Measurements from ENCODE around the gene LHFPL3.

LHFPL3 gene

DNA sequence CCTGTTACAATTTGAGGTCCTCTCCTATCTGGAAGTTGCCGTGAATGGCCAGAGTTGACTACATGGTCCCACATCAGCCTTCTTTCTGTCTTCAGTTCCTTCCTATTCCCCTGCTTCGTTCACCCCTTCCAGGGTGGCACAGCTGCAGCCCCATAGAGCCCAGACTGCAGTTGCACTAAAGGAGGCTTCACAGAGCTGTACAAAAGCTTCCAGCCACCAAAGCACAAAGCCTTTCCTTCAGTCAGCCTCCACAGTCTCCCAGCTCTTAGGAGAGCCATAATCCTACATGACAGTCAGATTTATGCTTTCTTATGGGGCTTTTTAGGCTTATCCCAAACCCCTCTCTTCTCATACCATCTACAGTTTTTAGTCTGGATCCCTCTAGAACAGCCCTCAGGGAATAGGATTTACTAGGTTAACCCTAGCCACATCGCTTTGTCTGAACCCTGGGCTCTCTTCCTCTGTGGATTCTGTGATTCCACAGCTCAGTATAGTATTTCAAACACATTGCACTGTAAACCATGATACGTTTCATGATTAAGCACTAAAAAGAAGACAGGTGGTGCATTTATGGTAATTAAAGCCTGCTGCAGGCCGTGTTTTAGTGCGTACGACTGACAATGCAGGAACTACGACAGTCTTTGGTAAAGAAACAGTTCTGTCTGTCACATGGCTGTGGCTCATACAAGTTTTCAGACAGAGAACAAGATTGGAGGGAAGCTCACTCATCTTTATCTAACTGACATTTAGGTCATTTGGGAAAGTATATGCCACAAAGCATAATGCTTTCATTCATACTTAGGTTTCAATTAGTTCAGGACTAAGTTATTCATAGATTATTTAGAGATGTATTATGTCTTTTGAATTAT, 477.3 kb downstream of the LHFPL3 start:
- no peak for DNase-seq

DNA sequence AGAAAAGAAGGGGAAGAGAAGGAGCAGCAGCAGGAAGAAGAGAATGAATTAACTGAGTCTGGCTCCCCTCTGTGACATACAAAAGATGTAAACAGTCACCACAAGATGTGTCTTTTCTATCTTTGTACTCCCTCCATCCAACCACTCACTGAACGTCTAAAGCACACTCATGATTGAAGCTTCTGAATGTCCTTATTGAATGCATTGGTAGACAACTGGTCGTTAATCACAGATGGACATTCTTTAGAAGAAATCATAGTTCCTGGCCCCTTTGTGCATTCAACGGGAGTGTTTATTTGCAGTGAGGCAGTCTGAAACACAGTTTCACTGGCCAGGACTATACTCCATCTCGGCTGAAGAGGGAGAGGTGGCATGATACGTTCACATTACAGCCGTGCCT, 479.3 kb downstream of the LHFPL3 start:
- DNase-seq = no peak

DNA sequence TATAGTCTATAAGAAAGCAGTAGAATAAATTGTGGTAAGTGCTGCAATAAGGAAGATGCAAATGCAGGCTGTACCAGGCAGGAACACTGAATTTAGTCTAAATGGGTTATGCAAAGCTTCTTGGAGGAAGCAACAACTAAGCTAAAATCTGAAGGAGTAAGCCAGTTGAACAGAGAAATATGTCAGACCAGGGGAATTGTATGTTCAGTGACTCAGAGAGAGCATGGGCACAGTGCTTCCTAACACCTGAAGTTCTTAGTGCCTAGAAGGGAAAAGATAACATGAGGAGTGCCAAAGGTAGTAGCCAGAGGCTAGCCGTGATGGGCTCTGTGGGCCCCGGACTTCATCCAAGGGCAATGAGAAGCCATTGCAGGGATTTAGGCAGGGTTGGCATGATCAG, 481.5 kb downstream of the LHFPL3 start:
- no peak for DNase-seq

DNA sequence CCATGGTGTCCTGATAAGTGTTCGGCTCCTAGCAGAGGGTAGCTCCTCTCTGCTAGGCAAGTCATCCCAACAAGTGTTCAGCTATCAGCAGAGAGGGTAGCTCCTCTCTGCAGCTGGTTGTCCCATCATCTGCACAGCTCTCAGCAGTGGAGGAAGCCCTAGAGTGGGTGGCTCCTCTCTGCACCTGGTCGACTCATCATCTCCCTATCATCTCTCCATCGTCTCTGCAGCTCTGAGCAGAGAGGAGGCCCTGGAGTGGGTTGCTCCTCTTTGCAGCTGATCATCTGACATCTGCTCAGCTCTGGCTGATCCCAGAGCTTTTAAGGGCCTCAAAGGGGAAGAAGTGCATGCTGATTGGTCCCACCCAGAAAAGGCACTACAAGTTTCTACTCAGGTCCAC, 485.7 kb downstream of the LHFPL3 start:
- DNase-seq = no peak

DNA sequence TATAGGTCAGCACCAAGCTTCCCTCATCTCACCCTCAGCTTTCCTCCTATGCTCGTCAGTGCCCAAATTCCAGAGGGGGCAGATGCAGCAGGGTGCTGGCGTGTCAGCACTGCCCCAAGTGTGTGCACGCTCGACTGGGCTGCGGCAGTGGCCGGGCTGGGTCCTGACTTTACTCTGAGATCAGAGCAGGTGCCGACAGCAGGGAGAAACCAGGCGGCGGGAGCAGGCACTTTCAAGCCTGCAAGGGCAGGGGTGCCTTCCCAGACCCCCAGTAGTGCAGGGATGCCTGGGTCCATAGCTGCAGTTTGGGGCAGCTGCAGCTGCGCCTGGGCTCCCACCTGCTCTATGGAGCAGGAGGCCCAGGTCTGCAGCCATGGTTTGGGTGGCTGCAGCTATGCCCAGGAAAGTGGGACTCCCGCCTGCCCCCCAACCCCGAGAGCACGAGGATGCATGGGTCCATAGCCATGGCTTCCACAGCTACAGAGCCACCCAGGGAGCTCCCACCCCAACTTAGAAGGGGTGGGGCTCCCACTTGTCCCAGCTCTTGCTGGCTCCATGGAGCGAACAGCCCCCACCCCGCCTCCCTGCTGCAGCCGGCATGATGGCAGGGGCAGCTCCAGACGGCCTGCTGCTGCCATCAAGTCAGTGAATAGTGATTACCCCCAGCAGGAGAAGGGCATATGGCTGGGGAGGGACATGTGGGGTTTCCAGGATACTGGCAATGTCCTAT, 486.4 kb downstream of the LHFPL3 start:
- DNase-seq = no peak

DNA sequence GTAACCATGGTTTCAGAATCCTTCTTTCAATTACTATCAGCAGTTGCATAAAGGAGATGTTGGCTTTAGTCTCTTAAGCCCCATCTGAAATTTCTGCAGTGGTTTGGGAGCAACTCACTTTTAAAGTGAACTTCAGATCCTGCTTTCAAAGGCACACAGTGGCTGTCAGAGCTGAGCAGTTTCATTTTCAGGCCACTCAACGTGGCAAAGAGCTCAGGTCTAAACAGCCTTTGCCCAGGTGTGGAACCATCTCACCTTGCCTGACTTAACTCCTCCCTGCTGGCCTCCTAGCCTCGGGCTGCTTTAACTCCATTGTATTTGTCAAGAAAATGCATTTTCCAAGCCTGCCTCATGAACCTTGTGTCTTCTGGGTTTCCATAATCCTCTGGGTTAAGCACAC, 488.1 kb downstream of the LHFPL3 start:
- no peak for DNase-seq

DNA sequence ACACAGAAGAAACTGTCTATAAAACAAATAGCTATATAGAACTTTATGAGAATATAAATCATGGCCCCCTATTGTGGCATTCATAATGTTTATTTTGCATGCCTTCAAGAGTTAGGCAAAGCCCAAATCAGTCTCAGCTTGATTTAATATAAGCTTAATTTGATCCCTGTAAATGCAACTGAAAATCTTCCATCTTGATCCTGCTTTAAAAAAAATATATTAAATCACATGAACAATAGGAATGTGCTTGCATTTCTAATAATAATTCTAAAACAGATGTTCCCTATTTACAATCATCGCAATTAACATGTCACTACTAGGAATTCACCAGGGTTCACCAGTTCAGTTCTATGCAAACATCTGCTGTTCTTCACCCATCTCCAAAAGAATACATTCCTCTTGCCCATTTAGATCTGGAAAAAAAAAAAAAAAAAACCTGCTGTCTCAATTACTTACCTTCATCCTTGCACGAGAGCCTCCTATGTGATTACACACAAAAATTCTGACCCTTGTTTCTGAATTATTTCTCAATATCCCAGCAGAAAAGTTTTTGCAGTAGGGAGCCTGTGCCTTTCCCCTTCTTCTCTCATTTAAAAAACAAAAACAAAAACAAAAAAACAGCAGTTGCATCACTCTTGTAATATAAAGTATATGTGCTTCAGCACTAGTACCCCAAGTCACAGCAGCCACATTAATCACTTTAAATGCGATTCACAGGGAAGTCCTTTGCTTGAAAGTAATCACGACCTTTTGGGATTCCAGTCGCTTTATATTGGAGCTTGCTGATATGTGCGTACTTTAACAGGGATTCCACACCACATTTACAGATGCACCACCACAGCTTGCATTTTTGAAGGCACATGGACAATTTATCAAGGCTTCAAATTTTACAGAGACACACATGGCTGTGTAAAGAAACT, 490.8 kb downstream of the LHFPL3 start:
- DNase-seq = no peak

DNA sequence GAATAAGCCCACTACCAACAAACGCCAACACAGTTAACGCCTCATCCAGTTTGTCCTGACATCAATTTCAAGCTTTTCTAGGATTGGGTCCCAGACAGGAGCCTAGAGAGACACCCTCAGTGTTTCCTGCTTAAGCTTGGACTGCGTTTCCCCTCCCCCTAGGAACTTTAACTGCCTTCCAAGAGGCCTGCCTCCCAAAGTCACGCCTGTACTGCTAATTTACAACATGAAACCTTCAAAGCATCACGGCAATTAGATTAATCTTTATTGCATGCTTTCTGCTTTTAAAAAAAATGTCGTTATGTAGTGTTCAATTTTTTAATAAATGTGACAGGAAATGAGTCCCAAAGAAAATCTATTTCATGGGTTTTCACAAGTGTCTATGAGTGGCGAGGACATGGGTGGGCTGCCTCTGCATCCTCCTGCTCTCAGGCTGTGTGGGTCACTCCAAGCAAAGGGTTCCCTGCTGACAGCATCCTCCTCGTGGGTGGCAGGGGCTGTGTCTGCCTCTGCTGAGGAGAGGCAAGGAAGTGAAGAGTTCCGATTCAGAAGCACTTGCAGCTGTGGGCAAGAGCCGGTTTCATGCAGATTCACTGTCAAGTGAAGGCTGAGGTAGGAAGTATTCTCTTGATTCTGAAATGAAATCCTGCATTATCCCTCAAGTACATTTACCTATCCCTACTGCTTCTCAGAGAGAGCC, 492.6 kb downstream of the LHFPL3 start:
- DNase-seq = no peak

DNA sequence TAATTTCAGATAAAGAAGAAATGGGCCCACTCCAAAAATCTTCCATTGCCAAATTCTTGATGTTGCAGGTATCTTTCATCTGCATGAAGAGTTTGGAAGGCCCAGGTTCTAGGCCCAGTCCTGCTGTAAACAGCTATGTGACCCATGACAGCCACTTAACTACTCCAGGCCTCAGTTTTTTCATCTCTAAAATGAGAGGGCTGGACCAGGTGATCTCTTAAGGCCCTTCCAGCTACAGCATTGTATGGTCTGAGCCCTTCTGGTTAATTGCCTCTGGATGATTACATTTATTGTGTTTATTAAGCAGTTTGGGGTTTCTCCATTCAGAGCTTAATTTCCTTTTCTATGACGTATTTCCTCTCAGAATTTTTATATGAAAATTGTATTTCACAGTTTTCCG, 494.8 kb downstream of the LHFPL3 start:
- DNase-seq = no peak

DNA sequence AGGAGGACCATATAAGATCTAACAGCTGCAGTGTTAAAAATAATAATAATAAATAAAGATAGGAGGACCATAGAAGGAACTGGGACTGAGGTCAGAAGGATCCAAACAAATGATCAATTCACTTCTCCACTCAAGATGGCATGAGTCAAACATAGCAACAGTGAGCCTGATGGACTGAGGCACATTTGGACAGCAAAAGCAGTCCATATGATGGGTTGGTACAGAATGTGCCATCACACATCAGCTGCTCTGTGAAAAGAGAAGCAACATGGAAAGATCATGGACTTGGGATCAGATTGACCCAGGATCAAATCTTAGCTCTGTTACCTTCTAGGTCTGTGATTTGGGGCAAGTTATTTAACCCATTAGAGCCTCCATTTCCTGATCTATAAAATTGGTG, 496.7 kb downstream of the LHFPL3 start:
- DNase-seq = no peak

DNA sequence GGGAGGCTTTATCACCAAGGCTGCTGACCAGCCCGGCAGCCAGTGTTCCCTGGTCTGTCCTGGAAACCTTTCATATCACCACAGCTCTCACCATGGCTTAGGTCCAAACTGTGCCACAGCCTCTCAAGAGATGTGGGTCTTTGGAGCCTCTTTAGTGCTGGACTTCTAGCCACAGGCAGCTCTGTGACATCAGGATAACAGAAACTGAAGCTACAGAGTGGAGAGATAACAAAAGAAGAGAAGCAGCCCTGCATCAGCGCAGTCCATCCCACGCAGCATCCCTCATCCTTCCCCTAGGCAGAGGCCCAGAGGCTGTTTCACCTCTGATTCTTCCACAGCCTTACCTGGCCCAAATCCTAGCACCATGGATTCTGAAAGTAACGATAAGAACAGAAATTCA, 497.7 kb downstream of the LHFPL3 start:
- DNase-seq = peak; percentile 62

DNA sequence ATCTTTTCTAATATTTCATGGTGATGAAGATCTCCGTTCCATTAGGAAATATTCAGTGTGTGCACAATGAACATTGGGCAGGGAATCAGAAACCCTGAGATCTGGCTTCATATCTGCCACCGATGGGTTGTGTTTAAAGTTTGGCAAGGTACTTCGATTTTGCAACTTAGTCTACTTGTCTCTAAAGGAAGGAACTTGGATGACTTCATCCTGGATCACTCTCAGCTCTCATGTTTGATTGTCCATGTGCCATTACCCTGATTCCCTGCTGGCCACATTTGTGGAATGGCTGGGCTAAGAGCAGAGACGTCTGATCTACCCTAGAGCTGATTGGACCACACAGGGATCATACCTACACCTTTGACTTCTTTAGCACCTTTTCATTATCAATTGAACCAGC, 508.6 kb downstream of the LHFPL3 start:
- DNase-seq = no peak

DNA sequence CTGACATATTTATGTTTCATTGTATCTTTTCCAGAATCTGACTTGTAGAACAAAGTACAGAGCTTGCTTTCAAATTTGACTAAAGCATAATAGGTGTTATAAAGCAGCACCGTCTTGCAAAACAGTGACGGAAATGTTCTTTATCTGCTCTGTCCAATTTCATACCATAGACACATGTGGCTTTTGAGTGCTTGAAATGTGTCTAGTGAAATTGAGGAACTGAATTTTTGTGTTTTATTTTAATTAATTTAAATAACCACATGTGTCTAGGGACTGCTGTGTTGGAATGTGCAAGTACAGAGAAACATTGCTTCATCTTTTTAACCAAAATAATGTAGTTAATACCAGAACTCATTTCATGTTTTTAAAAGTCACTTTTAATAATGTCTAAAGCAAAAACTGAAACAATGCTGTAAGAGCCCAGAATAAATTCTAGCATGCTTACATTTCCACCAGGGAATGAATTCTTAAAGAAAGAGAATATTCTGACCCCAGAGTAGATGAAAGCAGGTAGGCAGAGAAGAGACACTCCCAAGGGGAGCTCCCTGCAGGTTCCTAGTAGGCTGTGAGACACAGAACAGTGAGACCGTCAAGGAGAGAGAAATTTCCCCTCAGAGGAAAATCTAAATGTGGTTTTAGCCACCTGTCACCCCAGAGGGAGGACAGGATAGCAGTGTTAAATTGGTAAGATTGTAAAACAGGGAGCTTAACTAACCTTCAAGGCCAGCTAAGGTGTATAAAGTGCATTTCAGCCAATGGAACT, 510.3 kb downstream of the LHFPL3 start:
- peak; percentile 68 for DNase-seq

DNA sequence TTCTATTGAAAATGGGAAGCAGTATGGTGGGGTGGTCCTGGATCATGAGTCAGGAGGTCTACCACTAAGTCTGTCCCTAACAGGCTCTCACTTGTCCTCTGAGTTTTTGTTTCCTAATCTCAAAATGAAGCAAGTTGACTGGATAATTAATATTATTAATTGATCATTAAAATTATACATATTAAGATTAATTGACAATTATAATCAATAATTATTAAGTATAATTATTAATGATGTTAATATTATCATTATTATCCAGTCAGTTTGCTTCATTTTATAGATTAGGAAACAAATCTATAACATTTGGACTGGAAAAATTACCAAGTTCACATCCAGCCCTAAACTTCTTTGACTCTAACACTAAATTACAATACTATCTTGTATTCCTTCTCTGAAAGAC, 511.4 kb downstream of the LHFPL3 start:
- DNase-seq = no peak

DNA sequence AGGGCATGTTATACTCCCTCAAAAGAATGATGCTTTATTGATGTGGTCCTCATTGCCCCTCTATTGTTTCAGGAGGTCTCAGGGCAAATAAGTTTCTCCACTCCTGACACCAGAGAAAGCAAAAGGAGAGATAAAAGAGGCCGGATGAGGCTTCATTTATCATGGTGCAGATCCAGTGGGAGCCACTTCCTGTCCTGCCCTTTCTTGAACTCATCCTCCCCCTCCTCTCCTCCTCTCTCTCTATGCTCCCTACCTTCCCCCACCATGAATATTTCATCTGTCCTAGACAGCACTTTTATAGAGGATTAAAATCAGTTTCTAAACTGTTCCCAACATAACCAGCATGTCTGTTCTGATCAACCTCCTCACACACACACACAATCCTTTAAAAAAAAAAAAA, 513.4 kb downstream of the LHFPL3 start:
- no peak for DNase-seq

DNA sequence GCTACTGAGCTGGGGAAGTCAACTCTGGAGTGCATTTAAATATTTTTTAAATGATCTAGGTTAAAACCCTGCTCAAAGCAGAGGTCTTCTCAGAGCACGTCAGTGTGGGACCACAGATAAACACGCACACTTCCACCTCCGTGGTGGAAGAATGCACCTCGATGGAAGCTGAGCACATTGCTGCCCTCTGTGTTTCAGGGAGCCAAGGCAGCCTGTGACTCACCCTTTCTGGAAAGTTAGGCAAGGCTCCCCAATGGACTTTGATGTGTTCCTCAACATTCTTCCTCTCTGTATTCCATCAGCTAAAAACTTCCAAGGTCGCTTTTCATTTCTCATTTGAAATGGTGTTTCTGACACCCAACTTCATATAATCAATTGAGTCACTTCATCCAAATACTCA, 514.8 kb downstream of the LHFPL3 start:
- DNase-seq = no peak

DNA sequence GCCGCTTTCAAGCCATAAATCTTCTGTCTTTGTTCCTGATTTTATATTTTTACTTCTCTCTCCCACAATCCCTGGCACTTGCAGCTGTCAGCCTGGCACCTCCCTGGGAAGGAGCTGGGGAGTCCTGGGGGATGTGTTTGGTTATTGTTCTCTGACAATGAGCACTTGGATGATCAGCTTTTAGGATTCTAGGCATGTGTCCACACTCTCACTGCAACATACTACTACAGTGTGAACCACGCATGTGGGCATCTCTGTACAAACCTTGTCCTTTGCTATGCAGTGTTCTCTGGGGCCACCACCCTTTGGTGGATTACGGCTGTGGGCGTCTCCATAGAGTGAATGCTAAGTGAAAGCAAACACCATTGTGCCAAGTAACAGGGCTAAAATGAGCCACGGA, 517.2 kb downstream of the LHFPL3 start:
- DNase-seq = no peak

DNA sequence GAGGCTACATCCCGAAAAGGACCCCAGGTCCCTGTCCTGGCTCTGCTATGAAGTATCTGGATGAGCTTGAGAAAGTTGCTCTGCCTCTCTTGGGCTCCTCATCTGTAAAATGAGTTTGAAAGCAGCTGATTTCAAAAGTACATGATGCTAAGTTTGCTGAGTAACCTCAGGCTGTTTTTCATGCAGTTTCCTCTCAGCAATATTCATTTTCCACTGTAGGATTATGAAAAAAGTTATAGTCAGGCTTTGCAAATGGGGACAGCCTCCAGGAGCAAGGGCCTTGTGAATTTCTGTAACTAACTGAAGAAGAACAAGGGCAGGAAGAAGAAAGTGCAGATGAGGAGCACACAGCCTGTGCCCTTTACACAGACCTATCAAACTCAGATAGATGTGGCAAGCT, 518.3 kb downstream of the LHFPL3 start:
- DNase-seq = no peak

DNA sequence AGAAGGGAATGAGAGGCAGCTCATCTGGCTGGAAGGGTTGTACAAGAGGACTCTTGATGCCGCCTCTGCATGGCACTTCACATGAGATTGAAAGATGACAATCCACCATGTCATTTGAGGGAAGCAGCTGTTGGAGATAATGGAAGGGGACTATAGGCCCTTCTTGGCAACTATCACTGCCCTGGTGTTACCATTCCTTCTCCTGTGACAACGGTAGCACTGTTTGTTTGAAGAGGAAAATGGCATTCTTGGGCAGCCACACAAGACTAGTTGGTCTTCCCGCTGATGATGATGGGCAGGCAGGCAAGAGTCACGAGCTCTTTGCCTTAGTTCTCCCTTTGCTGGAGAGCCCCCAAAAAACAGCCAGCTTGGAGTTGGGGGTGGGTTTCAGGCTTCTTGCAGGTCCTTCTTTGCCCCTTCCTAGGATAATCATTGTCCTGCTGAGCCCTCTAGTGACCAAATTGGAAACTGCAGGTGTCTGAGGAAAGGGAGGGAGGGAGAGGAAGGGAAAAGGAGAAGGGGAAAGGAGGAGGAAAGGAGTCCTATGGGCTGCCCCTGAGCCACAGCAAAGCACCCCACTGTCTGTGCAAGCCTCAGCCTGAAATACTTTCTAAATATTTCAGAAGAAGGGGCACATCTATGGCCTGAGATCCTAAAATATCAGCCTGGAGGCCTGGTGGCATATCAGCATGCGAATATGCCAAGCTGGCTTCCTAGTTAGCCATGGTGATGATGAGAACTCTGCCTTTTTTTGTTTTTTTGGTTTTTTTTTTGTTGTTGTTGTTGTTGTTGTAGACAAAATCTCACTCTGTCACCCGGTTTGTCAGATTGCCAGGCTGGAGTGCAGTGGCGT, 520.0 kb downstream of the LHFPL3 start:
- peak; percentile 73 for DNase-seq

DNA sequence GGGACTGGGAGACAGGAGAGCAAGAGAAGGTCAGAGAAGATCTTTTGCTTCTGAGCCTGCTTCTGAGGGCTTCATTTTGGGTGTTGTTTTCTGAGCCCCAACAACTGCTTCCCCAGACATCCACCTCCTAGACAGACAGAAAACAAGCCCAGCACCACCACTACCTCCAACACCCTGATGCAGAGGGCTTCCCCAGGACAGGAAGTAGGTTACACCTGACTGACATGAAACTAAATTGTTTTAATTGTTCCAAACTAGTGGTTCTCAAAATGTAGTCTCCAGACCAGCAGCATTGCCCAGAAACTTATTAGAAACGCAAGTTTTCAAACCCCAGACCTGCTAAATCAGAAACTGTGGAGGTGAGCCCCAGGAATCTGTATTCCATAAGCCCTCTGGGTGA, 522.0 kb downstream of the LHFPL3 start:
- no peak for DNase-seq

DNA sequence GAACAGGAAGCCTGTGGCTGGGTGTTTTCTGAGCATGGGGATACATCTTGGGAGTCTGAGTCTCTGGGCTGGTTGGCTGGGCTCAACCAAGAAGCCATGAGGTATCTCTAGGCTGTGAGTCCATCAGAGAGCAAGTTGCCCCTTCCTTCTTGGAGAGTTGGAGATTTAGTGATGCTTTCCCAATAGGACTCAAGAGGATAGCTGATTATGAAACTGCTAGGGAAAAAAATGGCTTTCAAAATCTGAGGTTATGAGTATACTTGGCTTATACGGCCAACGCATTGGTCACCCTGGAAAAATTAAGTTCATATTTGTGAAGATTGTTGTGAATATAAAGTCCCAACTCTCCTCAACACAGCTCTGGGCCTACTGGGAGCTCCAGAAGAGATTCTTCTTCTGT, 522.9 kb downstream of the LHFPL3 start:
- DNase-seq = no peak
